GM12891 (cell line): Measurements from ENCODE around the gene SAMD9L.

Source experiments
- POLR2A ChIP-seq: IDR thresholded peaks from 2 replicates; pipeline ENCODE4 v1.6.1; 2011; ENCODE audit warnings: low read depth, low read length, control low read depth
- POLR2AphosphoS5 ChIP-seq: IDR thresholded peaks from 2 replicates; pipeline ENCODE4 v1.6.1; 2011; ENCODE audit warnings: low read depth, low read length, control low read depth
- TAF1 ChIP-seq: IDR thresholded peaks from 2 replicates; pipeline ENCODE4 v1.6.1; 2011; ENCODE audit warnings: low read depth, low read length, control low read depth

GRCh38 chr7:93179173-93179572, 31.0 kb upstream of the SAMD9L start:
- no peak for TF ChIP-seq POLR2AphosphoS5
- TF ChIP-seq POLR2A = no peak
- no peak for TF ChIP-seq TAF1
